ENCODE data around the gene CDC7.

DNA sequence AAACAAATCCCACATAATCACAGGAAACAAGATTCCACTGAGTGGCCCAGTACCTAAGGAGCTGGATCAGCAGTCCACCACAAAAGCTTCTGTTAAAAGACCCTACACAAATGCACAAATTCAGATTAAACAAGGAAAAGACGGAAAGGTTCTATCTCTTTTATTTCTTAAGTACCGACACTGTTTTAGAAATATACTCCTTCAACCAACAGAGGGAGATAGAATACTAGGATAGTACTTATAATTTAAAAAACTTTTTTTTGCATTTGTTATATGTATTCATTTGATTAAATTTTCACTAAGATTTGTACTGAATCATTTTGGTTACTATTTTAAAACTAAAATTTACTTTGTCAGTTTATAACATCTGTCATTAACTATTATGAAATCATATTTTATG is 12.5 kb downstream of the CDC7 start:
- no peak for TF ChIP-seq EZH2 (IDR thresholded peaks at IDR 0.05; ENCODE audit: insufficient read depth, low read length)
- TF ChIP-seq, protein P1, sequence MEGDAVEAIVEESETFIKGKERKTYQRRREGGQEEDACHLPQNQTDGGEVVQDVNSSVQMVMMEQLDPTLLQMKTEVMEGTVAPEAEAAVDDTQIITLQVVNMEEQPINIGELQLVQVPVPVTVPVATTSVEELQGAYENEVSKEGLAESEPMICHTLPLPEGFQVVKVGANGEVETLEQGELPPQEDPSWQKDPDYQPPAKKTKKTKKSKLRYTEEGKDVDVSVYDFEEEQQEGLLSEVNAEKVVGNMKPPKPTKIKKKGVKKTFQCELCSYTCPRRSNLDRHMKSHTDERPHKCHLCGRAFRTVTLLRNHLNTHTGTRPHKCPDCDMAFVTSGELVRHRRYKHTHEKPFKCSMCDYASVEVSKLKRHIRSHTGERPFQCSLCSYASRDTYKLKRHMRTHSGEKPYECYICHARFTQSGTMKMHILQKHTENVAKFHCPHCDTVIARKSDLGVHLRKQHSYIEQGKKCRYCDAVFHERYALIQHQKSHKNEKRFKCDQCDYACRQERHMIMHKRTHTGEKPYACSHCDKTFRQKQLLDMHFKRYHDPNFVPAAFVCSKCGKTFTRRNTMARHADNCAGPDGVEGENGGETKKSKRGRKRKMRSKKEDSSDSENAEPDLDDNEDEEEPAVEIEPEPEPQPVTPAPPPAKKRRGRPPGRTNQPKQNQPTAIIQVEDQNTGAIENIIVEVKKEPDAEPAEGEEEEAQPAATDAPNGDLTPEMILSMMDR (IDR thresholded peaks at IDR 0.05; ENCODE audit: insufficient read depth, low read depth, low read length), result peak; percentile 28

All from astrocyte (in vitro differentiated cells and primary cell).